PC-3 (cell line): ENCODE data around the gene CNTNAP5. TPM values are rescaled to one million over a fixed set of nuclear protein-coding genes. Genes with fewer than 3 reads are reported as not detected.

Source experiments
- ATAC-seq: fragments of 200-7000 bp; cut with Tn5 transposase; 2 replicates; pipeline ENCODE4 v1.9.1; 2020; ENCODE audit warnings: mild to moderate bottlenecking, moderate library complexity
- BruUV-seq: library from RNA; stranded (reverse); fragments of 400-500 nt; replicated peaks from 2 replicates; lab custom pipeline; 2021; lab: Mats Ljungman, UMichigan
- CTCF ChIA-PET: fragments of 300-600 bp; sonication (Branson Sonifier 250); formaldehyde crosslinking; loops from one replicate; lab custom pipeline; 2022; ENCODE audit warnings: antibody characterized with exemption; lab: Charles Lee
- POLR2A ChIA-PET: fragments of 300-600 bp; sonication (Branson Sonifier 250); formaldehyde crosslinking; loops from one replicate; lab custom pipeline; 2022; ENCODE audit warnings: antibody characterized with exemption; ENCODE audit not compliant: unreplicated experiment; lab: Charles Lee
- DNase-seq: peaks from one replicate; pipeline ENCODE4 v3.0.0-alpha.2; 2015
- H2AFZ ChIP-seq: fragments of 300-600 bp; sonication (generic); 2 replicates; pipeline ENCODE4 v1.6.0; 2016; ENCODE audit warnings: antibody characterized with exemption, low read length
- H3F3A ChIP-seq: fragments of 300-600 bp; sonication (generic); one replicate; pipeline ENCODE4 v1.6.0; 2017; ENCODE audit warnings: antibody characterized with exemption, low read length, control low read depth, mild to moderate bottlenecking; ENCODE audit not compliant: unreplicated experiment
- H3K27ac ChIP-seq: fragments of 300-600 bp; sonication (generic); 2 replicates; pipeline ENCODE4 v1.5.1; 2016; ENCODE audit warnings: mild to moderate bottlenecking, low read length
- H3K27me3 ChIP-seq: fragments of 300-600 bp; sonication (generic); 2 replicates; pipeline ENCODE4 v1.6.1; 2016; ENCODE audit warnings: low read length, mixed read lengths
- H3K36me3 ChIP-seq: fragments of 300-600 bp; sonication (generic); 2 replicates; pipeline ENCODE4 v1.6.1; 2016; ENCODE audit warnings: low read depth, mixed run types, low read length, mixed read lengths
- H3K4me1 ChIP-seq: fragments of 300-600 bp; sonication (generic); 2 replicates; pipeline ENCODE4 v1.5.1; 2016; ENCODE audit warnings: low read length; ENCODE audit not compliant: insufficient read depth
- H3K4me2 ChIP-seq: fragments of 300-600 bp; sonication (generic); 2 replicates; pipeline ENCODE4 v1.6.0; 2016; ENCODE audit warnings: low read length
- H3K4me3 ChIP-seq: fragments of 300-600 bp; sonication (generic); 2 replicates; pipeline ENCODE4 v1.5.1; 2016; ENCODE audit warnings: mild to moderate bottlenecking, low read length, mixed read lengths
- H3K79me2 ChIP-seq: fragments of 300-600 bp; sonication (generic); 2 replicates; pipeline ENCODE4 v1.6.1; 2017; ENCODE audit warnings: low read length, mixed read lengths
- H3K9ac ChIP-seq: fragments of 300-600 bp; sonication (generic); 2 replicates; pipeline ENCODE4 v1.6.0; 2016; ENCODE audit warnings: mild to moderate bottlenecking, low read length
- H3K9me2 ChIP-seq: fragments of 300-600 bp; sonication (generic); replicated peaks from 2 replicates; pipeline ENCODE4 v1.6.1; 2016; ENCODE audit warnings: mixed run types, low read length, mixed read lengths
- H3K9me3 ChIP-seq: fragments of 300-600 bp; sonication (generic); 2 replicates; pipeline ENCODE4 v1.6.1; 2016; ENCODE audit warnings: low read length, mixed read lengths
- H4K20me1 ChIP-seq: fragments of 300-600 bp; sonication (generic); 2 replicates; pipeline ENCODE4 v1.6.1; 2016; ENCODE audit warnings: low read length, mixed read lengths
- EZH2 ChIP-seq: fragments of 300-600 bp; sonication (generic); IDR thresholded peaks from one replicate; pipeline ENCODE4 v1.6.1; 2017; ENCODE audit warnings: antibody characterized with exemption, mild to moderate bottlenecking, low read length; ENCODE audit not compliant: unreplicated experiment
- EZH2phosphoT487 ChIP-seq: fragments of 300-600 bp; sonication (generic); IDR thresholded peaks from 2 replicates; pipeline ENCODE4 v1.6.1; 2018; ENCODE audit warnings: mild to moderate bottlenecking, antibody characterized with exemption, low read length, borderline replicate concordance
- intact Hi-C: fragments of 100-400 bp; cut with micrococcal nuclease; formaldehyde crosslinking; loops from 2 replicates; pipeline ENCODE4 v1.9.0; 2023
- total RNA-seq: library from RNA; depleted of rRNA; stranded (reverse); fragments of >200 nt; gene quantifications from 2 replicates; pipeline ENCODE4 v1.2.3, GENCODE V29; 2014
- TF ChIP-seq, protein P1 (sequence below): fragments of 300-600 bp; sonication (generic); conservative IDR thresholded peaks from 2 replicates; pipeline ENCODE4 v1.5.1; 2017; ENCODE audit warnings: antibody characterized with exemption, low read depth, mild to moderate bottlenecking, low read length

CNTNAP5 gene
- total RNA-seq, 1 experiment from 2014 or later = not detected

DNA sequence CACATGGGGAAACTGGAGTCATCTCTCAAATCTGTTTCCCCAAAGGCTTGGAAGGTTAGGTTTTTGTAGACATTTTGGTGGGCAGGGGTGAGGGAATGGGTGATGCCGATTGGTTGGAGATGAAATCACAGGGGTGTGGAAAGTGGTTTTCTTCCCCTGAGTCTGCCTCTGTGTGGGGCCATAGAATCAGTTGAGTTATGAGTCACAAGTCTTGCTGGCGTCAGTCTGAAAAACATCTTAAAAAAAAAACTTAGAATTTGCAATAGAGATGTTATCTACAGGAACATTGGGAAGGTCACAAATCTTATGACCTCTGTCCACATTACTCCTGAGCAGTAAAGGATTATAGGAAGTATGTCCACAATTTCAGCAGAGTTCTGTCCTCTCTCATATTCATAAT lies 314.6 kb downstream of the CNTNAP5 start:
- Histone ChIP-seq H3K9me3 (no peaks in the 10 kb centered on the region), H3F3A (no peaks in the 10 kb centered on the region), H3K27ac (no peak overlapping the region), H4K20me1 (no peaks in the 10 kb centered on the region), H3K27me3 (no peaks in the 10 kb centered on the region), H3K9me2 (no peaks in the 10 kb centered on the region), H3K36me3 (no peaks in the 10 kb centered on the region), H3K79me2 (no peaks in the 10 kb centered on the region), H3K9ac (no peak overlapping the region), H2AFZ (no peak overlapping the region), H3K4me1 (no peaks in the 10 kb centered on the region), H3K4me2 (no peak overlapping the region), H3K4me3 (no peak overlapping the region)
- ATAC-seq (no peak), DNase-seq (no peak)
- TF ChIP-seq EZH2 = no peak
- no peak for TF ChIP-seq EZH2phosphoT487
- TF ChIP-seq, protein P1, sequence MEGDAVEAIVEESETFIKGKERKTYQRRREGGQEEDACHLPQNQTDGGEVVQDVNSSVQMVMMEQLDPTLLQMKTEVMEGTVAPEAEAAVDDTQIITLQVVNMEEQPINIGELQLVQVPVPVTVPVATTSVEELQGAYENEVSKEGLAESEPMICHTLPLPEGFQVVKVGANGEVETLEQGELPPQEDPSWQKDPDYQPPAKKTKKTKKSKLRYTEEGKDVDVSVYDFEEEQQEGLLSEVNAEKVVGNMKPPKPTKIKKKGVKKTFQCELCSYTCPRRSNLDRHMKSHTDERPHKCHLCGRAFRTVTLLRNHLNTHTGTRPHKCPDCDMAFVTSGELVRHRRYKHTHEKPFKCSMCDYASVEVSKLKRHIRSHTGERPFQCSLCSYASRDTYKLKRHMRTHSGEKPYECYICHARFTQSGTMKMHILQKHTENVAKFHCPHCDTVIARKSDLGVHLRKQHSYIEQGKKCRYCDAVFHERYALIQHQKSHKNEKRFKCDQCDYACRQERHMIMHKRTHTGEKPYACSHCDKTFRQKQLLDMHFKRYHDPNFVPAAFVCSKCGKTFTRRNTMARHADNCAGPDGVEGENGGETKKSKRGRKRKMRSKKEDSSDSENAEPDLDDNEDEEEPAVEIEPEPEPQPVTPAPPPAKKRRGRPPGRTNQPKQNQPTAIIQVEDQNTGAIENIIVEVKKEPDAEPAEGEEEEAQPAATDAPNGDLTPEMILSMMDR = no peak
- no TSS peak for BruUV-seq
- ChIA-PET CTCF (no interaction called here), POLR2A (no interaction called here)
- intact Hi-C loops = no loop called here

DNA sequence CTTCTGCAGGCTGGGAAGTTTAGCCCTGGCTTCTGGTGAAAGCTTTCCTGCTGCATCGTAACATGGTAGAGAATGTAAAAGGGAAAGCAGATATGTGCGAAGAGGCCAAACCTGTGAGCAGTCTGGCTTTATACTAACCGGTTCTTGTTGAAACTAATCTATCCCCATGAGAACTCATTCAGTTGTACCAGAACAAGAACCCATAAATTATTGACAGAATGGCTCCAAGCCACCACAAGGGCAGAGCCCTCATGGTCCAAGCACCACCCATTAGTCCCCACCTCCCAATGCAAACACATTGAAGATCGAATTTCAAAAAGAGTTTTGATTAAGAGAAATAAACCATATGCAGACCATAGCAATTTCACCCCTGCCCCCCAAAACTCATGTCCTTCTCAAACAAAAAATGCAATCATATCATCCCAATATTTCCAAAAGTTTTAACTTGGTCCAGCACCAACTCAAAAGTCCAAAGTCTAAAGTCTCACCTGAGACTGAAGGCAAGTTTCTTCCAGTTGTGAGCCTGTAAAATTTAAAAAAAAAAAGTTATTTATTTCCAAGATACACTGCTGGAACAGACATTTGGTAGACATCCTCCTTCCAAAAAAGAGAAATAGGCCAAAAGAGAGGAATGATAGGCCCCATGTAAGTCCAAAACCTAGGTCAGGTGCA lies 318.9 kb downstream of the CNTNAP5 start:
- Histone ChIP-seq H3K4me3 (no peak overlapping the region), H3K9me2 (no peaks in the 10 kb centered on the region), H3K79me2 (no peaks in the 10 kb centered on the region), H4K20me1 (no peaks in the 10 kb centered on the region), H3K36me3 (no peaks in the 10 kb centered on the region), H3K4me2 (no peak overlapping the region), H2AFZ (no peak overlapping the region), H3K9me3 (no peaks in the 10 kb centered on the region), H3F3A (no peaks in the 10 kb centered on the region), H3K27ac (no peak overlapping the region), H3K27me3 (no peaks in the 10 kb centered on the region), H3K9ac (no peak overlapping the region), H3K4me1 (no peaks in the 10 kb centered on the region)
- no TSS peak for BruUV-seq
- DNase-seq = no peak
- ChIA-PET CTCF (no interaction called here), POLR2A (no interaction called here)
- intact Hi-C loops = no loop called here
- no peak for ATAC-seq
- TF ChIP-seq, protein P1 = no peak
- TF ChIP-seq EZH2 (no peak), EZH2phosphoT487 (no peak)

DNA sequence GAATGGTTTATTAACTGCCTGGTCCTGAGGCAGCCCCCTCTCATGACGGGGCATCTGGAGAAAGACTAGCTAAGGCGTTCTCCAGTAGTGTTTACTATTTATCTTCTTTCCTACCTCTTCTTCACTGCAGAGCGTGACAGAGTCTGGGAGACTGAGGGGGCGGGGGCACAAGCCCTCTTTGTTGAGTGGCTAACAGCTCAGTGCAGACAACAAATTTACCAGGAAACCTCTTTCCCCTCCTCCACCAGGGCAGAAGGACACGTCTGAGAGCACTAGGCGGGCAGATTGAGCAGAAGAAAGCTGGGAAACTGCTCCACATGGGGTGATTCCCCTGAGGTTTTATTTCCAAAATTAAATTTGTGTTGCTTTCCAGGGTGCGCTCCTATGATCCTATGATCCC lies 322.1 kb downstream of the CNTNAP5 start:
- H3K4me1 ChIP-seq = no peaks in the 10 kb centered on the region
- POLR2A ChIA-PET = no interaction called here
- H3K27me3 ChIP-seq = no peaks in the 10 kb centered on the region
- H4K20me1 ChIP-seq = no peaks in the 10 kb centered on the region
- TF ChIP-seq, protein P1 = no peak
- TF ChIP-seq EZH2phosphoT487 (no peak), EZH2 (no peak)
- H3K9ac ChIP-seq = no peak overlapping the region
- H3K27ac ChIP-seq = no peak overlapping the region
- no peaks in the 10 kb centered on the region for H3K9me3 ChIP-seq
- intact Hi-C loops = no loop called here
- H3F3A ChIP-seq = no peaks in the 10 kb centered on the region
- CTCF ChIA-PET = no interaction called here
- H3K4me2 ChIP-seq = no peak overlapping the region
- H3K79me2 ChIP-seq = no peaks in the 10 kb centered on the region
- H3K9me2 ChIP-seq = no peaks in the 10 kb centered on the region
- ATAC-seq = no peak
- BruUV-seq = no TSS peak
- no peak for DNase-seq
- H3K36me3 ChIP-seq = no peaks in the 10 kb centered on the region
- H2AFZ ChIP-seq = no peak overlapping the region
- H3K4me3 ChIP-seq = no peak overlapping the region
